ENCODE measurements around the gene PLBD2.

The PLBD2 gene

DNA sequence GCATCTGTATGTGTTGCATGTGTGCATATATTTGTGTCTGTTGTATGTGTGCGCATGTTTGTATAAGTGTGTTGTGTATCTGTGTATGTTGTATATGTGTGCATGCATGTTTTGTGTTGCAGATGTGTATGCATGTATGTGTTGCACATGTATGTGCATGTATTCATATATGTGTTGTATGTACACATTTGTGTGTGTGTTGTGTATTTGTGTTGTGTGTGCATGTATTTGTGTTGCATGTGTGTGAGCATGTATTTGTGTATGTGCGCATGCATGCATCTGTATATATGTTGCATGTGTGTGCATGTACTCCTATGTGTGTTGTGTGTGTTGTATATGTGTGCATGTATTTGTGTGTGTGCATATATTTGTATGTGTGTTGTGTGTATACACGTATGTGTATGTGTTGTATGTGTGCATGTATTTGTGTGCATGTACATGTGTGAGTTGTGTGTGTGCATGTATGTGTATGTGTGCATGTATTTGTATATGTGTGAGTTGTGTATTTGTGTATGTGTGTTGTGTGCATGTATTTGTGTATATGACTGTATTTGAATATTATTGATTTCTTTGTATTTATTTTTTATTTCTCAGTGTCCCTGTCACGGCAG, 40.2 kb upstream of the PLBD2 start:
- TF ChIP-seq, protein P1, sequence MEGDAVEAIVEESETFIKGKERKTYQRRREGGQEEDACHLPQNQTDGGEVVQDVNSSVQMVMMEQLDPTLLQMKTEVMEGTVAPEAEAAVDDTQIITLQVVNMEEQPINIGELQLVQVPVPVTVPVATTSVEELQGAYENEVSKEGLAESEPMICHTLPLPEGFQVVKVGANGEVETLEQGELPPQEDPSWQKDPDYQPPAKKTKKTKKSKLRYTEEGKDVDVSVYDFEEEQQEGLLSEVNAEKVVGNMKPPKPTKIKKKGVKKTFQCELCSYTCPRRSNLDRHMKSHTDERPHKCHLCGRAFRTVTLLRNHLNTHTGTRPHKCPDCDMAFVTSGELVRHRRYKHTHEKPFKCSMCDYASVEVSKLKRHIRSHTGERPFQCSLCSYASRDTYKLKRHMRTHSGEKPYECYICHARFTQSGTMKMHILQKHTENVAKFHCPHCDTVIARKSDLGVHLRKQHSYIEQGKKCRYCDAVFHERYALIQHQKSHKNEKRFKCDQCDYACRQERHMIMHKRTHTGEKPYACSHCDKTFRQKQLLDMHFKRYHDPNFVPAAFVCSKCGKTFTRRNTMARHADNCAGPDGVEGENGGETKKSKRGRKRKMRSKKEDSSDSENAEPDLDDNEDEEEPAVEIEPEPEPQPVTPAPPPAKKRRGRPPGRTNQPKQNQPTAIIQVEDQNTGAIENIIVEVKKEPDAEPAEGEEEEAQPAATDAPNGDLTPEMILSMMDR (IDR thresholded peaks at IDR 0.05; ENCODE audit: low read depth, low read length) = no peak
- H3K4me3 ChIP-seq (ENCODE audit: low read depth, low read length) = no peak overlapping the region

DNA sequence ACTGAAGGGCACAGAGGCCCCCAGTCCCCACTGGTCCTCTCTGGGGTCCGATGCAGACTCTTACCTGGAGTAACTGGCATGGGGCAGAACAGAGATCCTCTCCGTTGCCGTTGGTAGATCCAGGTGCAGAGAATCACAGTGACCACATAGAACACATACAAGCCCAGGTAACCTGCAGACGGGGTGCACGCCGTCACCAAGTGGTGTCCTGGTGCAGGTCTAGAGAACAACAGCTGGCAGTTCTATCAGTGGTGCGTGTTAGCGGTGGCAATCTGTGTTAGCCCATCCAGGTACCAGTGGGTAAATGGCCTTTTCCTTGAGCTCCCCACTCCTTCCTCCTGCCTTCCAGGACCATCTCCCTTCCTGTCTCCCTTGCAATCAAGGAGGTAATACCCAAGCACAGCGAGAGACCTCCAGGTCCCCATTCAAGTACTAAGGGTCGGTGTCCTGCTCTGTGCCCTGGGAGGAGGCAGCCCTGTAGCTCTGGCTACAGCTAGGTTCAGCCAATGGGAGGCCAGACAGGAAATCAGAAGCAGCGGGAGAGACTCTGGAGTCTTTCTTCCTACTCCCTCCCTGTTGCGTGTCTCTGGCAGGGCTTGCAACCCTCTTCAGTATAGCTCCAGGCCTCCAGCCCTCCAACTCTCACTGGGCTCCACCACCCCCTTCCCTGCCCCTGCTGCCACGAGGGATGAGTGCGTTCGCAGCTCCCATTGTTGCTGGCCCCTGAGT, 39.3 kb upstream of the PLBD2 start:
- H3K4me3 ChIP-seq (ENCODE audit: low read depth, low read length) = no peak overlapping the region
- TF ChIP-seq, protein P1 (IDR thresholded peaks at IDR 0.05; ENCODE audit: low read depth, low read length) = no peak

DNA sequence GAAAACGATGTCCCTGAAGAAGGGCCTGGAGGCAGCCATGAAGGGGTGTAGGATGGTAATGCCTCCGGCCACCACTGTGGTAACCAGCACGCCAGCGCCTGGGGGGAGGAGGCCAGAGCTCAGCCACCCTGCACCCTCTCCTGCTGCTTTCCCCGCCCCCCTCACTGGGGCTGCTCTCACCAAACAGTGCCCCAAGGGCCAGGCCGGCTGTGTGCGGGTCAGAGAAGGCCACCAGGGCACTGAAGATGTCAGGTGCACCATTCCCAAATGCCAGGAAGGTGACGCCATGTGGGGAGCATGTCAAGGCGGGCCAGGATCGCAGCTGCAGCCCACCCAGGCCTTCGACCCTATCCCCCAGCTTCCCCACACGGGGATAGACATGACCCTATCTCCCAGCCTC, 38.0 kb upstream of the PLBD2 start:
- TF ChIP-seq, protein P1 (IDR thresholded peaks at IDR 0.05; ENCODE audit: low read depth, low read length) = no peak
- no peak overlapping the region for H3K4me3 ChIP-seq (ENCODE audit: low read depth, low read length)

DNA sequence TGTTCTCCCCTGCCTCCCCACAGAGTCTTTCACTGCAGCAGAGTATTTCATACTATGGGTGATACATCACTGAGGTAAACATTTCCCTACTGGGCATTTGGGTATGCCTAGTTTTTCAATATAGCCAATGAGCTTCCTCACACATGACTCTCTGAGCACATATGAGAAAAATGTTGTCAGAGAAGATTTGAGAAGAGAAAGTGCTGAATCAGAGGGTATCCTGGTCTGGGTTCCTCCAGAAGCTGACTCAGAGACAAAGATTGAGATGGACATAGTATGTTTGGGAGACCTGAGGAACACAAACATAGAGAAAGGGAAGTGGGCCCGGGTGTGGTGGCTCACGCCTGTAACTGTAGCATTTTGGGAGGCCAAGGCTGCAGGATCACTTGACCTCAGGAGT, 36.0 kb upstream of the PLBD2 start:
- TF ChIP-seq, protein P1 (IDR thresholded peaks at IDR 0.05; ENCODE audit: low read depth, low read length) = no peak

DNA sequence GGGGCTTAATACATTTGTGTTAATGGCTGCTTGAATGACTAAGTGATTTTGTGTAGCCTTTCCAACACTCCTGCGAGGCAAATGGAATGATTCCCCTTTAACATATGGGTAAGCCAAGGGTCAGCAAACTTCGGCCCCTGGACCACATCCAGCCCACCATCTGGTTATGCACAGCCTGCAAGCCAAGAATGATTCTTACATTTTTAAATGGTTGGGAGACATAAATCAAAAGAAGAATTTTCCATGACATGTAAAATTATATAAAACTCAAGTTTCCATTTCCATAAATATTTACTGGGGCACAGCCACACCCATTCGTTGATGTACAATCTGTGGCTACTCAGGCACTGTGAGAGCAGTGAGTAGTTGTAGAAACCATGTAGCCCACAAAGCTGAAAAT, 32.5 kb upstream of the PLBD2 start:
- no peak overlapping the region for H3K4me3 ChIP-seq (ENCODE audit: low read depth, low read length)
- TF ChIP-seq, protein P1 (IDR thresholded peaks at IDR 0.05; ENCODE audit: low read depth, low read length) = no peak

More for the DNA sequence above, 36.0 kb upstream of the PLBD2 start:
- H3K4me3 ChIP-seq (ENCODE audit: low read depth, low read length) = no peak overlapping the region

DNA sequence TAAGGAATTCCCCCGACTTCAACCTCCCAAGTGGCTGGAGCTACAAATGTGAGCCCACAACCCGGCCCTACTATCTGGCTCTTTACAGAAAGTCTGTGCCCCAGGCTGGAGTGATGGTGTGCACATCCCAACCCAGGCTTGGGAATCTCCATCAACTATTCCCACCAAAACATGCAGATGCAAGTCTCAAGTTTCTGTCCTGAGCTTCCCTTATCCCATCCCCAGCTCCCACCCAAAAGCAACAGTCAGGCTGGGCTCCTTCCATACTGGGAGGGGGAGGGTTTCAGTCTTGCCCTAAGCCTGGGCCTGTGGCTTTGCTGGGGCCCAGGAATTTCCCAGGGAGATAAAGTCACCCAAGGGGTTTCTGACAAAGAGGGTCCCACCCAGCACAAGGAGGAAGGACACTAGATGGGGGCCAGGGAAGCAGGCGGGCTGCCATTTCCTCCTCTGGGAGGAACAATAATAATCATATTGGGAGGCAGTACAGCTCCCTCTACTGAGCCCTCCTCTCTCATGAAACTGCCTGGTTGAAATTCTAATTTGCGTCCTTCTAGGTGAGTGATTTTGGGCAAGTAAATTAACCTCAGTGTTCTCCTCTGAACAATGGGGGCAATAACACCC, 31.5 kb upstream of the PLBD2 start:
- no peak overlapping the region for H3K4me3 ChIP-seq (ENCODE audit: low read depth, low read length)
- TF ChIP-seq, protein P1 (IDR thresholded peaks at IDR 0.05; ENCODE audit: low read depth, low read length) = no peak

DNA sequence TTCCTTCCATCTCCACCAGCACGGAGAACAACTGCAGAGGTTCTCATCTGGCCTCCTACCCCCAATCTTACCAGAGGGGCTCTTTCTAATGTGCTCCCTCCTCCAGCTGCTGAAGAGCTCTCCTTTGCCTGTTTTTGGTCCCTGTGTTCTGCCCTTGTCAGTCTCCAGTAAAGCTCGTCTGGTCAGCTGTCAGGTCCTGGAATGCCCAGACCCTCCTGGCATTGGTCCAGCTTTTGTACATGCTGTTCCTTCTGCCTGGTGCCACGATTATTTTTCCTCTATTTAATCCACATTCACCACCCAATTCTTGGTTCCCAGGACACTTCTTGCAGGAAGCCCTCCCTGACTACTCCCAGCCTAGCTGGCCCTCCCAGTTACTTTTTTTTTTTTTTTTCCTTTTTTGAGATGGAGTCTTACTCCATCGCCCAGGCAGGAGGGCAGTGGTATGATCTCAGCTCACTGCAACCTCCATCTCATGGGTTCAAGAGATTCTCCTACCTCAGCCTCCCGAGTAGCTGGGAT, 30.0 kb upstream of the PLBD2 start:
- H3K4me3 ChIP-seq (ENCODE audit: low read depth, low read length) = no peak overlapping the region
- TF ChIP-seq, protein P1 (IDR thresholded peaks at IDR 0.05; ENCODE audit: low read depth, low read length) = no peak
